SK-N-MC (cell line): ENCODE results near the gene PTGER2.

ENCODE experiments used
- EZH2 ChIP-seq: fragments of 200-600 bp; sonication (generic); IDR thresholded peaks from one replicate; pipeline ENCODE4 v1.6.1; 2017; ENCODE audit warnings: antibody characterized with exemption
- POLR2AphosphoS5 ChIP-seq: IDR thresholded peaks from 2 replicates; pipeline ENCODE4 v1.6.1; 2012; ENCODE audit warnings: mild to moderate bottlenecking, low read depth, low read length, borderline replicate concordance

DNA sequence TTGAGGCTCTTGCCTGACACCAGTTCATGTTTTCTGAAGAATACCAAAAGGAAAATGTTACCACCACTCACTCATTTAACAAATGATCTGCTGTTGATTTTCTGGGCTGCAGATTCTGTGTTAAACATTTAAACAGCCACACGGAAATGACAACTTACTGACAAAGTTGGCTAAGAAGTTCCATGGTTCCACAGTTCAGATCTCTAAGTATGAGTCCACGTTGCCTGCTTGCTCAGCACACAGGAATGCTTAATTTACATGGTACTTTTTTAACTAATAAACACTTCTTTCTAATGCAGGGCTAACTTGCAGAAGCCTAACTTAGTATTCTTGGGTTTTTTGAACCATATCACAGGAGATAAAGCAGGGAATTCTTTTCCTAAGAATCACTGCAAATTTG is 34.7 kb downstream of the PTGER2 start:
- TF ChIP-seq POLR2AphosphoS5 (no peak), EZH2 (no peak)
